GM21717 (cell line): Measurements from ENCODE around the gene HECA.
"Not testable (repeated sequence)": the region's sequence is repeated elsewhere in the genome, so short reads cannot be mapped to it uniquely, and the experiment has no call there.

Experiments
- ATAC-seq: cut with Tn5 transposase; IDR thresholded peaks from one replicate; pipeline ENCODE4 v1.9.1; 2021; ENCODE audit warnings: mild to moderate bottlenecking, moderate library complexity; ENCODE audit not compliant: unreplicated experiment

HECA gene

DNA sequence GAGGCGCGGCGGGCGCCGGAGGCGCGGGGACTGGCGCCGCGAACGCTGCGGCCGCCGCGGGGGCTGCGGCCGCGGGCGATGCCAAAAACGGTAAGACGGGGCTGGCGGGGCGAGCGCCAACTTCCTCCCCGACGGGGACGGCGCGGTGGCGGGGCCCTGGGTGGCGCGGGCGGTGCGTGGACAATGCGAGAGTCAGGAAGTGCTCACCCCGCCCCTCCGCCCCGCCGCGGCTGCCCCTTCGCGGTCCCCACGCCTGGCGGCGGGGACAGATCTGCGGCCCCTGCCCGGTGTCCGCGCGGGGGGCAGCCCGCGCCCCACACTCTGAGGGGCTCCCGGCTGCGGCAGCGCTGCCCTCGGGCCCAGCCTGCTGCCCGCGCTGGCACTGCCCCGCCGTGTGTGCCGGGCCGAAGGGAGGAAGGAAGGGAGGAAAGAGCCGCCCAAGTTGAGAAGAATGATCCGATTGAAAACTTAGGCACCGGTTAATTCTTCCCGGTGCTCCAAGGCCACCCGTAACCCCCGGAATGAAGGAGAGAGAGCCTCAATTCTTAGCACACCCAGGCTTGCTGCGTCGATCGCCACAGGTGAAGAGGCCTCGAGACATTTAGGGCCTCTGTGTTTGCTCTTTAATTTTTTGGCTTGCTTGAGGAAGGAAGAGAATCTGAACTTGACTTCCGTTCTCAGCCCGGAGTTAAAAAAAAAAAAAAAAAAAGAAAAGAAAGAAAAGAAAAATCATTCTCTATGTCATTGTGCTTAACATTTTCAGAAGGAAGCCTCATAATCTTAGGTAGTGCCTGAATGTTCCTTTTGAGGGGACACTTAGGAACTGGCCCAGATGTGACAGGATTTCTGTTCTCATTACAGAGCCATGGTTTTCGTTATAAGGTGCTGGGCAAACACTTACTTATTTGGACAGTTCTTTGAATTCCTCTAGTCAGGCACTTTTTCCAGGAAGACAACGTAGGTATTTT is 982 bp downstream of the HECA start:
- ATAC-seq, result peak; percentile 27

DNA sequence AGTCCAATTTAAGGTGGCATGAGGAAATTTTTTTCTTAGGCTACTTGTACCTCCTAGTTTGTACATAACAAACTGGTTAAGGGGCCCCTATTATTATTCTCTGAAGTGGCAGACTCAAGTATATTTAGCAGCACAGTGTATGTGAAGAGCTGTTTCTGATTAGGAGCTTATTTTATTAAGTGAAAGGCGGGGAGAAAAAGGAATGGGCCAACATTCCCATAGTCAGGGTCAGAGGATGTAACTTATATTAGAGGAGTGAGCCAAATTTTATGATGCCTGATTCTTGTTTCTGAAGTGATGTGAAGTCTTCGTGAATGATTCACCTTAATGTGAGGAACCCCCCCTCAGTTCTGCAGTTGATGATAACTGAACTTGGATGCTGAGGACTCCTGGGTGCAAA is 2.8 kb downstream of the HECA start:
- no peak for ATAC-seq

DNA sequence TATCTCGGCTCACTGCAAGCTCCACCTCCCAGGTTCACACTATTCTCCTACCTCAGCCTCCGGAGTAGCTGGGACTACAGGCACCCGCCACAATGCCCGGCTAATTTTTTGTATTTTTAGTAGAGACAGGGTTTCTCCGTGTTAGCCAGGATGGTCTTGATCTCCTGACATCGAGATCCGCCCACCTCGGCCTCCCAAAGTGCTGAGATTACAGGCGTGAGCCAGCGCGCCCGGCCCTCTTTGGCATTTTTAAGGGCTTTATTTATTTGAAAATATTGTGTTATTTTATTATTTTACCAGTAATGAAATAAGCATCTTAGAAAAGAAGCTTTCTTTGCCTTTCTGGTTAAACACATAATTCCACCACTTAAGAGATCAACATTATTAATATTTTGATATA is 6.0 kb downstream of the HECA start:
- not testable (repeated sequence) for ATAC-seq

DNA sequence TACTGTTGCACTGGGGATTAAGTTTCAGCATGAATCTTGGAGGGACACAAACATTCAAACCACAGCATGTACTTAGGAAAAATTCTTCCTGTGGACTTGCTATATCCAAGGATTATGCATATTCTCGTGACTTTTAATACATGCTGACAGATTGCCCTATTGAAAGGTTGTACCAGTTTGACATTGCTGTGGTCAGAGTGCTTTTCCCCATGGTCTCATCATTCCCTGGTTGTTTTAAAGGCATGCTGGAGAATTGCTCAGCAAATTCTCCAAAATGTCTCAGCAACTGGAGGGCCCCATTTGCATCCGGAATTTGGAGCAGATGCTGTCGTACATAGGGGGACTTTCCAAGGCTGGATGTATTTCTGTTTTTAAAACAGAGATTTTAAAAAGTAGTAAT is 7.4 kb downstream of the HECA start:
- no peak for ATAC-seq

DNA sequence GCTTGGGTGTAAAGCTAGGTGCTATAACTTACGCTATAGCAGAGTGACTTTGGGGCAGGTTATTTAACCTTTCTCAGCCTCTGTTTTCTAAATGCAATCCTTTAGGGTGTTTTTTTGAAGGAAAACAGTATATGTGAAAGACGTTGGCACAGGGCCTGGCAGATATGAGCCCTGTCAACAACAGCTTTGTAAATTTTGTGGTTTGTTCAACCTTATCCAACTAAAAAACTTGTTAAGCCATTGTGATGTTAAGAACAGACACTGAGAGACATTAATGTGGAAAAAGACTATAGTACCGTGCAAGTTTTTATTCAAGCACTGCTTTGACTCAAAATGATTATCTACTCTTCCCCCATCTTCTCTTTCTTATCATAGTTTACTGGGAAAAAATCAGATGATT is 8.2 kb downstream of the HECA start:
- no peak for ATAC-seq

DNA sequence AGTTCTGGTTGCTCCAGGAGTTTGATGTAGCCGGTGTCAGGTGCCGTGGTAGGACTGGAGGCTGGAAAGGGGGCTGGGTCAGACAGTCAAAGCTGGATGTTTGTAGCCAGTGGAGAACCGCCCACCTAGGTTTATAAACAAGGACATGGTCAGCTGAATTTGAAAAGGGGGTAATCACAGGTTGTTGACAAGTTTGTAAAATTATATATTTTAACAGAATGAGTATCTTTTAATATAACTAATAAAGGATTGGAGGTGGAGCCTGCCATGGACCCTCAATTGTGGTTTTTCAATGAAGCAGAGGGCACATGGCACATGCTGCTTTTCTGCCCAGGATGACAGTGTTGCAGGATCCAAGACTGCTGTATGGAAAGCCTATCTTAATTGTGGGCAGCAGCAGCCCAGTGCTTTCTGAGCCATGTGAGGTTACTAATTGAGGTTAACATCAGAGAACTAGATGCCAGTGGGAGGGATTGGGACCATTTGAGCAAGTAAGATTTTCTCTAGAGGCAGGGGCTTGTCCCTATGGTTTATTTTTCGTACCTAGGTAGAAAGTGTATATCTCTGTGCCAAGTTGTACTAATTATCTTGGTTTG is 9.7 kb downstream of the HECA start:
- ATAC-seq, result no peak

DNA sequence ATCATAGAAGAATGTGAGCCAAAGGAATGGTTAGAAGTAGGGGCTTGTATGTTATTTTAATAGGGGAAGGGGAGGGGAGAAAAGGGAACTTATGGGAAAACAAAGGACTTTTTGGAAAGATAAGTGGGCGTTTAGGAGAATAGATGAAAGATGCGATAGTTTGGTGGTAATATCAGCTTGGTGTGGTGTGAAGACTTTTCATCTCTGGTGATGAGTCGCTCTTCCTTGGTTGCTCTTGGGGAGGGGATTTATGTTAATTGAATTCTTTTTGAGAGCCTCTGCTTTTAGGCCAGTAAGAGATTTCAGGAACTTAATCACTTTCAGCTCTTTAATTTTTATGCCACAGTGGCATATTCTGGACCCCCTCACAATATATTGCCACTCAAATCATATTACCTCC is 10.8 kb downstream of the HECA start:
- no peak for ATAC-seq

DNA sequence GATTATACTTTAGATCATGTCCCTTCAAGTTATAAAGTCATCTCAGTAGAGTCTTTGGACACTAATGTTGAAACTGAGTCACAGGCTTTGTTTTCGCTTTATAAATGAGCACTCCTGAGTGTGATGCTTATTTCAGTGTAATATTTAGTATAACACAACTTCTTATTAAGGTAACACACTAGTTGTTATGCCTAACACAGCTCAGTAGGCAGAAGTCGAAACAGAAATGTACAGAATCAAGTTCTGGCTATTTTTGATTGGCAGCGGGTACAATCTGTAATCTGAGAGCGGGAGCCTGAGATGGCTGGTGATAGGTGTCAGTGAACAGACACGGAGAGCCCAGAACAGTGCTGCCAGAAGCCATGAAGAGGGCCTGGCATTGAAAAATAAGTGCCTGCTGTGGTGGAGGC is 11.4 kb downstream of the HECA start:
- no peak for ATAC-seq

DNA sequence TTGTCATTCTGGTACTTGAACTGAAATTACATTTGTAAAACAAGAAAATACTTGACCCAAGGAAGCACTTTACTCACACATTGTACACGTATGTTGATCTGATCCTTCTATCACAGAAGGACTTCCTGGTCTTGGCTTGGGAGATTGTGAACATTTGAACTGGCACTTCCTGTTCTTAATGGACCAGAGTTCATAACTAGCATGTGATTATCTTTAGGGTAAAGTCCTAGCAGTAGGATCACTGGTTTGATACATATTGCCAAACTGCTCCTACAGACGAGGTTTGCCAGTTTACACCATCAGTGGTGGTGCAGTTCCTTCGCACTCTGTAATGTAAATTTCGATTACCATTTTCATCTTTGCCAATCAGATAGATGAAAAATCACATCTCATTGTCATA is 12.7 kb downstream of the HECA start:
- ATAC-seq, result no peak

DNA sequence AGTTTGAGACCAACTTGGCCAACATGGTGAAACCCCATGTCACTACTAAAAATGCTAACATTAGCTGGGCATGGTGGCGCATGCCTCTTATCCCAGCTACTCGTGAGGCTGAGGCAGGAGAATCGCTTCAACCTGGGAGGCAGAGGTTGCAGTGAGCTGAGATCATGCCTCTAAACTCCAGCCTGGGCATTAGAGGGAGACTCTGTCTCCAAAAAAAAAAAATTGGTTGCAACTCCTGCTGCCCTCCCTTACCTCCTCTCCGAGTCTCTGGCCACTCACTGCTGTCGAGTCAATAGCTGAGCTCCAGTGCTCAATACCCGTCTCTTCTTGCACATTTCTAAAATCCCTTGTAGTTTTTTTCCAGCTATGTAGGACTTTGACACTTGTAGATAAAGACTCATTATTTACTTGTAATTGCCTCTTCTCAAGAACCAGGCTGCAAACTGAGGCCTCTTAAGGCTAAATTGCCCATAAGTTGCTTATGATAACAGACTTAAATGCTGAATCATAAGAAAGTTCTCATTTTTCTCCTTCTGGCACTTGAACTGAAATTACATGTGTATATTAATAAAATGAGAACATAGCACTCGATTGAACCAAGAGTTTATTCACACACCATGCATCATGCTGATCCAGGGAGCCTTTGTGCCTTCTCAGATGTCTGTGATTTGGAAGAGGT is 13.8 kb downstream of the HECA start:
- ATAC-seq, result no peak

DNA sequence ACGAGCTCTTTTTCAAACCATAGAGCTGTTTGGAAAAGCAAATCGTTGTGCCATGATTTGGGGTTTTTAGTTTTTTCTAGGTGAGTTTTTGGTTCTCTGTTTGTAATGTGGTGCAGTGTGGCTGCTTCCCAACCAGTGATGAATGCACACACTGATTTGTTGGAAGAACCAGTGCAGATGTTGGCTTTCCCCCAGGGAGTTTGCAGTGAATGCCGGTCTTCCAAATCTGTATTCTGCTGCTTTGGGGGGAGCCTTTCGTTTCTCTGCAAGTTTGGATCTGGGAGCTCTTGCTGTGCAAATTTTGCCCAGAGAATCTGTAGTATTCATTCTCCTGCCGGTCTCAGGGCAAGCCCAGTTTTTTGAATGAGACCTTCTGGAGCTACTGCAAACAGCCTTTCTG is 14.5 kb downstream of the HECA start:
- no peak for ATAC-seq

DNA sequence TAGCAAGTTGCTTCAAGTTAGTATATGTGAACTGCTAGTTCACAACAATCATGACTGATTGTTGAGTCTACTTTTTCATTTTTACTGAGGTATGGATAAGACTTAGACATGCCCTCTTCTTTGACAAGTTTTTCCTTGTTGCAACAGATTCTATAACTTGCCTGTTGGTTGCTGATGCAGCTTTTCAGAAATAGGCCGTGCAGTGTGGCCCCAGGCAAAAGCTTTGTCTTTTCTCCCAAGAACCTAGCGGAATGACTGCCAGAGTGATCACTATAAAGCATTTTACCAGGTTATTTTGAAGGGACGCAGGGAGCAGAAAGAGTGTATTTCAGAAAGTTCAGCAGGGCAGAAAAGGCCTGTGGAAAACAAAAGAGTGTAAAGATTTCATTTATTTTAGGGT is 16.0 kb downstream of the HECA start:
- ATAC-seq, result no peak

DNA sequence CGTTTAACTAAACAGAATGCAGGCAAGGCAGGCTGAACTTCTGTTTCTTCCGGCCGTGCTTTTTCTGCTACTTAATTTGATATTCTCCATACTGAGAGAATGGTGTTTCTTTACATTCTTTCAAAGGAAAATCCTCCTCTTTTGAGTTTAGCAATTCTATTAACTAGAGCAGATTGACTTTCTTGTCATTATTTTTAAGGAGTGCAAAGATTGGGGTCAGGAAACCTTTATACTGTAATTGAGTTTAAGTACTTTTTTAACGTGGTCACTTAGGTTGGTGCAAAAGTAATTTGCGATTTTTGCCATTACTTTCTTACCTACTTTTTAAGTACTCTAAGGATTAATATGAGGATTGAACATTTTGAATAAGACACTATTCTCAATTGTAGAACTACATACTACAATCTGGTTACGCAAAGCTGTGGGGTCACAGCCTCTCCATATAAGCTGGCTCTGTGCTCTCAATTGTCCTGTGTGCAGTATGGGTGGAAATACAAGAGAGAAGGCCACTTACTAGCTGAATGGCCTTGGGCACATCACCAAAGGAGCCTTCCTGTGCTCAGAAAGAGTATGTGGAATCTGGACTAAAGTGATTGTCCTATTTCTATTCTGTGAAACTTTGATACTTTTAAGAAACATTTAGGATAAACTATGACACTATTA is 16.7 kb downstream of the HECA start:
- no peak for ATAC-seq

DNA sequence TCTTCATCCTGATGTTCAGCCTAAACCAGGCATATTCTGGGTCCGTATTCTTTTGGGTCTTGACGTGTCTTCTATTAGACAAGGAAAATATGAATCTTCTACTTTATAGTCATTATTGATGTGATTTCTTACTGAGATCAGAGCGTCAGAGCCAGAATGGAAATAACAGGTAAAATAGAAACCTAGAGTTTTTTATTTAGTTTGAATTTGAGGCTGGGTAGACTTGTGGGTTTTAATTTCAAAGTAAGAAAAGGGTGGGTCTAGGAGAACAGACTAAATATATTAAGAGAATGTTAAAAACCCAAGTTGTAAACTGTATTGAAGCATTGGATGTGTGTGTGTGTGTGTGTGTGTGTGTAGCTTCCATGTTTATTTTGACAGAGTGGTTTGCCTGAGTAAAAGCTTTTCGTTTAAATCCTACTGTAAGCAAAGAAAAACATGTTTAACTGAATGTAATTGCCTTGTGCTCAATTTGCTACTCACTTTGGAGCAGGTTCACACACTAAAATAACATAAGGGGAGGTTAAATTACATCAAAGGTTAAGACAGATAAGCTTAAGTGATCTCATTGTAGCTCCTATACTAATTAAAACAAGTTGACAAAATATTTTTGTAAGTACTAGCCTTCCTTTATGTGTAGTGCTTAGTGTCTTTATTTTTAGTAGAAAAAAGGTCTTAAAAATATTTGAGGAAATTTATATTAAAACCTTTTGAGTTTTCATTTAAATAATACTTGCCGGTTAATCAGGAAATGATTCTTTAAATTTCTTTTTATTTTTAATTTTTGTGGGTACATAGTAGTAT is 17.4 kb downstream of the HECA start:
- ATAC-seq, result no peak

DNA sequence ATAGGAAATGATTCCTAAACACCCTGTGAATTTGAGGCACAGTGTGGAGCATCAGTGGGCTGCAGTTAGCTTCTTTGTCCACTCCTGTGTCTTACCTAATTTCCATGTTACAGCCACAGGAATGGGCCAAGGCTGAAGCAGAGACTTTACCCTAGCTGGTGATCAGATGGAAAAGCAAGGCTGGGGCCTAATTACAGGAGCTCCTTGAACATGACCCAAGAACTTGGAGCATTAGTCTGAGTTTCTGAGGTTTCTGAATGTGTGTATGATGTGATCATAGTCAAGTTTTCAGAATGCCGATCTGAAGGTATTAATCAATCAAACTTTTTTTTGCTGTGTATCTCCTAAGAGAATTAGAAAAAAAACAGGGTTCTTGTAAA is 18.0 kb downstream of the HECA start:
- ATAC-seq, result no peak

DNA sequence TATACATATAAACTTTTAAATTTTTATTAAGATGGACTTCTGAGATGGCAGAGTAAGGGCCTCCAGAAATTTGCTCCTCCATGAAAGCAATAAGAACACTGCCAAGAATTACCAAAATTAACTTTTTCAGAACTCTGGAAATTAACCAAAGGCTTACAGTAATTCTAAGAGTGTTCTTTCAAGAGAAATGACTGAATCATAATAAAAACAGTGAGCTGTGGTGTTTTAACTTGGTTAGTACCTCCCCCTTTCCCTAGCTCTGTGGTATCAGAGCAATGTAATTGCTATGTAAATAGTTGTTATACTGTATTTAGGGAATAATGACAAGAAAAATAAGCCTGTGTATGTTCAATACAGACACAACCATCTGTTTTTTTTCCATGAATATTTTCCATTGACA is 19.0 kb downstream of the HECA start:
- no peak for ATAC-seq

DNA sequence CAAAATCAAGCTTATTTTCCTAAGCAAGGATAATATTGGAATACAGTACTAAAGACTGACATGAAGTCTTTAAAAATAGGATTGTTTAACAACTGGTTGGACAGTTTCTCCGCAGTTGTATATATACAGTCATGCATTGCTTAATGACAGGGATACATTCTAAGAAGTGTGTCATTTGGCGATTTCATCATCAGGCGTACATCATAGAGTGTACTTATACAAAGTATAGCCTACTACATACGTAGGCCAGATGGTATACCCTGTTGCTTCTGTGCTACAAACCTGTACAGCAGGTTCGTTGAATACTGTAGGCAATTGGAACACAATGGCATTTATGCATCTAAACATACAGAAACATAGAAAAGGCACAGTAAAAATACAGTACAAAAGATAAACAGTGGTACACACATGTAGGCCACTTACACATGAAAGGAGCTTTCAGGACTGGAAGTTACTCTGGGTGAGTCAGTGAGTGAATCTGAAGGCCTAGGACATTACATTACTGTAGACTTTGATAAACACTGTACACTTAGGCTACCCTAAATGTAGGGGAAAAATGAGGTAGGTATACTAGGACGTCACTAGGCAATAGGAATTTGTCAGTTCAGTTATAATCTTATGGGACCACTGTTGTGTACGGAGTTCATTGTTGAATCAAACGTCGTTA is 20.1 kb downstream of the HECA start:
- no peak for ATAC-seq

DNA sequence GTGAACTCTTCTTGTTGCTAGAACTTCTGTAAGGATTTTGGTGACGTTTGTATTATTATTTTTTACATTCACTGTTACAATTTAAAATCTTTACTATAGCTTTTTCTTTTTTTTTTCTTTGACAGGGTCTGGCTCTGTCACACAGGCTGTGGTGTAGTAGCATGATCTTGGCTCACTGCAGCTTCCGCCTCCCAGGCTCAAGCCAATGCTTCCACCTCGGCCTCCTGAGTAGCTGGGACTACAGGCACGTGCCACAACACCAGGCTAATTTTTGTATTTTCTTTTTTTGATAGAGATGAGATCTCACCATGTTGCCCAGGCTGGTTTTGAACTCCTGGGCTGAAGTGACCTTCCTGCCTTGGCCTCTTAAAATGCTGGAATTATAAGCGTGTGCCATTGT is 21.2 kb downstream of the HECA start:
- no peak for ATAC-seq

DNA sequence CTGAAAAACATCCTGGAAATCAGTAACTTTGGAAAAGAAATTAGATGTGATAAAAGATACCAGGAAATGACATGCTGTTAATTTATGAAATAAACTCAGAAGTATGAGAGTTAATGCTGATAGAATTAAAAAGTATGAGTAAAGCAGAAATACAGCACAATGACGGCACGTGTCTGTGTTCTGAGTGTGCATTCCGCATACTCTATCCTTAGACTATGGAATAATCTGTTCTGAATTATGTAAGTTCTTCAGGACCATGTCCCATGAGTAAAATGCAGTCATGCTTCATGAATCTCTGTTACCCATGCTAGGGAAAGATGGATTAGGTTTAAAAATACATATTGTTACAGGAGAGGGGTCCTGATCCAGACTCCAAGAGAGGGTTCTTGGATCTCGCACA is 21.7 kb downstream of the HECA start:
- no peak for ATAC-seq

DNA sequence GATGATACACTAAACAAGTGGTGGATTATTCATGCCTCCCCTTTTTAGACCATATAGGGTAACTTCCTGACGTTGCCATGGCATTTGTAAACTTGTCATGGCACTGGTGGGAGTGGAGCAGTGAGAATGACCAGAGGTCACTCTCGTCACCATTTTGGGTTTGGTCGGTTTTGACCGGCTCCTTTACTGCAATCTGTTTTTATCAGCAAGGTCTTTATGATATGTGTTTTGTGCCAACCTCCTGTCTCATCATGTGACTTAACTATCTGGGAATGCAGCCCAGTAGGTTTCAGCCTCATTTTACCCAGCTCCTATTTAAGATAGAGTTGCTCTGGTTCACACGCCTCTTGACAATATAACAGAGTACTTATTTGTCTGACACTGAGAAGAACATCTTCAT is 22.2 kb downstream of the HECA start:
- ATAC-seq, result not testable (repeated sequence)
